PC-3 (cell line): Measurements from ENCODE around the gene RAB33A. TPM values are rescaled to one million over a fixed set of nuclear protein-coding genes. Genes with fewer than 3 reads are reported as not detected.

Experiments
- ATAC-seq: fragments of 200-7000 bp; cut with Tn5 transposase; 2 replicates; pipeline ENCODE4 v1.9.1; 2020; ENCODE audit warnings: mild to moderate bottlenecking, moderate library complexity
- BruUV-seq: library from RNA; stranded (reverse); fragments of 400-500 nt; replicated peaks from 2 replicates; lab custom pipeline; 2021; lab: Mats Ljungman, UMichigan
- CTCF ChIA-PET: fragments of 300-600 bp; sonication (Branson Sonifier 250); formaldehyde crosslinking; loops from one replicate; lab custom pipeline; 2022; ENCODE audit warnings: antibody characterized with exemption; lab: Charles Lee
- POLR2A ChIA-PET: fragments of 300-600 bp; sonication (Branson Sonifier 250); formaldehyde crosslinking; loops from one replicate; lab custom pipeline; 2022; ENCODE audit warnings: antibody characterized with exemption; ENCODE audit not compliant: unreplicated experiment; lab: Charles Lee
- DNase-seq: peaks from one replicate; pipeline ENCODE4 v3.0.0-alpha.2; 2015
- H2AFZ ChIP-seq: fragments of 300-600 bp; sonication (generic); 2 replicates; pipeline ENCODE4 v1.6.0; 2016; ENCODE audit warnings: antibody characterized with exemption, low read length
- H3F3A ChIP-seq: fragments of 300-600 bp; sonication (generic); one replicate; pipeline ENCODE4 v1.6.0; 2017; ENCODE audit warnings: antibody characterized with exemption, low read length, control low read depth, mild to moderate bottlenecking; ENCODE audit not compliant: unreplicated experiment
- H3K27ac ChIP-seq: fragments of 300-600 bp; sonication (generic); 2 replicates; pipeline ENCODE4 v1.5.1; 2016; ENCODE audit warnings: mild to moderate bottlenecking, low read length
- H3K27me3 ChIP-seq: fragments of 300-600 bp; sonication (generic); 2 replicates; pipeline ENCODE4 v1.6.1; 2016; ENCODE audit warnings: low read length, mixed read lengths
- H3K36me3 ChIP-seq: fragments of 300-600 bp; sonication (generic); 2 replicates; pipeline ENCODE4 v1.6.1; 2016; ENCODE audit warnings: low read depth, mixed run types, low read length, mixed read lengths
- H3K4me1 ChIP-seq: fragments of 300-600 bp; sonication (generic); 2 replicates; pipeline ENCODE4 v1.5.1; 2016; ENCODE audit warnings: low read length; ENCODE audit not compliant: insufficient read depth
- H3K4me2 ChIP-seq: fragments of 300-600 bp; sonication (generic); 2 replicates; pipeline ENCODE4 v1.6.0; 2016; ENCODE audit warnings: low read length
- H3K4me3 ChIP-seq: fragments of 300-600 bp; sonication (generic); 2 replicates; pipeline ENCODE4 v1.5.1; 2016; ENCODE audit warnings: mild to moderate bottlenecking, low read length, mixed read lengths
- H3K79me2 ChIP-seq: fragments of 300-600 bp; sonication (generic); 2 replicates; pipeline ENCODE4 v1.6.1; 2017; ENCODE audit warnings: low read length, mixed read lengths
- H3K9ac ChIP-seq: fragments of 300-600 bp; sonication (generic); 2 replicates; pipeline ENCODE4 v1.6.0; 2016; ENCODE audit warnings: mild to moderate bottlenecking, low read length
- H3K9me2 ChIP-seq: fragments of 300-600 bp; sonication (generic); replicated peaks from 2 replicates; pipeline ENCODE4 v1.6.1; 2016; ENCODE audit warnings: mixed run types, low read length, mixed read lengths
- H3K9me3 ChIP-seq: fragments of 300-600 bp; sonication (generic); 2 replicates; pipeline ENCODE4 v1.6.1; 2016; ENCODE audit warnings: low read length, mixed read lengths
- H4K20me1 ChIP-seq: fragments of 300-600 bp; sonication (generic); 2 replicates; pipeline ENCODE4 v1.6.1; 2016; ENCODE audit warnings: low read length, mixed read lengths
- CTCF ChIP-seq: fragments of 300-600 bp; sonication (generic); conservative IDR thresholded peaks from 2 replicates; pipeline ENCODE4 v1.5.1; 2017; ENCODE audit warnings: antibody characterized with exemption, low read depth, mild to moderate bottlenecking, low read length
- EZH2 ChIP-seq: fragments of 300-600 bp; sonication (generic); IDR thresholded peaks from one replicate; pipeline ENCODE4 v1.6.1; 2017; ENCODE audit warnings: antibody characterized with exemption, mild to moderate bottlenecking, low read length; ENCODE audit not compliant: unreplicated experiment
- EZH2phosphoT487 ChIP-seq: fragments of 300-600 bp; sonication (generic); IDR thresholded peaks from 2 replicates; pipeline ENCODE4 v1.6.1; 2018; ENCODE audit warnings: mild to moderate bottlenecking, antibody characterized with exemption, low read length, borderline replicate concordance
- intact Hi-C: fragments of 100-400 bp; cut with micrococcal nuclease; formaldehyde crosslinking; loops from 2 replicates; pipeline ENCODE4 v1.9.0; 2023
- total RNA-seq: library from RNA; depleted of rRNA; stranded (reverse); fragments of >200 nt; gene quantifications from 2 replicates; pipeline ENCODE4 v1.2.3, GENCODE V29; 2014

Gene RAB33A
- total RNA-seq, 1 experiment from 2014 or later, result not detected

- Histone ChIP-seq H3K9ac (no peak overlapping the region), H3K4me3 (no peak overlapping the region), H3K27me3 (no peaks in the 10 kb centered on the region), H3K4me2 (no peak overlapping the region), H3K9me3 (no peaks in the 10 kb centered on the region), H3K4me1 (no peaks in the 10 kb centered on the region), H3K27ac (no peak overlapping the region), H2AFZ (no peak overlapping the region), H4K20me1 (no peaks in the 10 kb centered on the region), H3K36me3 (no peaks in the 10 kb centered on the region; the same call in 1 of the 2 replicates), H3K9me2 (no peaks in the 10 kb centered on the region), H3F3A (no peaks in the 10 kb centered on the region), H3K79me2 (no peaks in the 10 kb centered on the region)
- TF ChIP-seq CTCF, result no peak
- no peak for TF ChIP-seq EZH2phosphoT487
- no peak for TF ChIP-seq EZH2
- CTCF ChIA-PET, result no interaction called here
- ATAC-seq, result no peak
- POLR2A ChIA-PET, result no interaction called here
- no TSS peak for BruUV-seq
- intact Hi-C loops, result no loop called here
- DNase-seq, result no peak
Observed at GRCh38 chrX:130204647-130205046, 32.9 kb downstream of the RAB33A start.

GRCh38 chrX:130211415-130212186 lies 39.8 kb downstream of the RAB33A start:
- Histone ChIP-seq H3K27ac (no peak overlapping the region), H4K20me1 (no peaks in the 10 kb centered on the region), H3K9ac (no peak overlapping the region), H3K4me2 (no peak overlapping the region), H3K9me3 (no peaks in the 10 kb centered on the region), H3F3A (no peaks in the 10 kb centered on the region), H3K4me3 (no peak overlapping the region), H3K27me3 (no peaks in the 10 kb centered on the region), H3K79me2 (no peaks in the 10 kb centered on the region), H3K4me1 (no peaks in the 10 kb centered on the region), H2AFZ (no peak overlapping the region), H3K9me2 (no peaks in the 10 kb centered on the region), H3K36me3 (peaks cover 8% of the 10 kb centered on the region; the same call in 1 of the 2 replicates)
- ChIA-PET CTCF (no interaction called here), POLR2A (no interaction called here)
- BruUV-seq, result no TSS peak
- intact Hi-C loops, result no loop called here
- DNase-seq (no peak), ATAC-seq (no peak)
- TF ChIP-seq CTCF (no peak), EZH2 (no peak), EZH2phosphoT487 (no peak)

GRCh38 chrX:130212371-130212770 lies 40.6 kb downstream of the RAB33A start:
- intact Hi-C loops, result no loop called here
- Histone ChIP-seq H3K79me2 (no peaks in the 10 kb centered on the region), H3K36me3 (peaks cover 8% of the 10 kb centered on the region; the same call in 1 of the 2 replicates), H3K27ac (no peak overlapping the region), H3K27me3 (no peaks in the 10 kb centered on the region), H3K4me2 (no peak overlapping the region), H3K4me3 (no peak overlapping the region), H3K9me3 (no peaks in the 10 kb centered on the region), H4K20me1 (no peaks in the 10 kb centered on the region), H3K9ac (no peak overlapping the region), H3K4me1 (no peaks in the 10 kb centered on the region), H3K9me2 (no peaks in the 10 kb centered on the region), H3F3A (no peaks in the 10 kb centered on the region), H2AFZ (no peak overlapping the region)
- TF ChIP-seq CTCF (no peak), EZH2phosphoT487 (no peak), EZH2 (no peak)
- no peak for DNase-seq
- no TSS peak for BruUV-seq
- ATAC-seq, result no peak
- CTCF ChIA-PET, result no interaction called here
- POLR2A ChIA-PET, result no interaction called here
